GM21360 (cell line): ENCODE measurements around the gene SMNDC1.

Experiments used
- ATAC-seq: cut with Tn5 transposase; IDR thresholded peaks from one replicate; pipeline ENCODE4 v1.9.1; 2021; ENCODE audit warnings: mild to moderate bottlenecking, moderate library complexity; ENCODE audit not compliant: unreplicated experiment

Gene SMNDC1

DNA sequence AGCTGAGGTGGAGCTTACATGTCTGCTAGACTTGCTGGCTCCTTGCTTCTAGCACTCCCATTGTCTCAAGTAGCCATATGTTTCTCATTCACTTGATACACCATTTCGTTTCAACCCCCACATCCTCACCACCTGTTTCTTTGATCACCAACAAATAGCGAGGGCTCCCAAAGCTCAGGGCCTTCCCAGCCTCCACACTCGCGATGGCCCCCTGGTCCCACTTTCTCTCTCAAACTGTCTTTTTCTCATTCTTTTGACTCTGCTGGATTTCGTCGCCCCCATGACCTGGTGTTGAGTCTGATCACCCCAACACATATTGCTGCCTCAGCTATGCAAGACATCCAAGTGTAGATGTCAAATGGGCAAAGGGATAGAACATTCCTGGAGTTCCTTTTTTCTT, 26.0 kb upstream of the SMNDC1 start:
- no peak for ATAC-seq

DNA sequence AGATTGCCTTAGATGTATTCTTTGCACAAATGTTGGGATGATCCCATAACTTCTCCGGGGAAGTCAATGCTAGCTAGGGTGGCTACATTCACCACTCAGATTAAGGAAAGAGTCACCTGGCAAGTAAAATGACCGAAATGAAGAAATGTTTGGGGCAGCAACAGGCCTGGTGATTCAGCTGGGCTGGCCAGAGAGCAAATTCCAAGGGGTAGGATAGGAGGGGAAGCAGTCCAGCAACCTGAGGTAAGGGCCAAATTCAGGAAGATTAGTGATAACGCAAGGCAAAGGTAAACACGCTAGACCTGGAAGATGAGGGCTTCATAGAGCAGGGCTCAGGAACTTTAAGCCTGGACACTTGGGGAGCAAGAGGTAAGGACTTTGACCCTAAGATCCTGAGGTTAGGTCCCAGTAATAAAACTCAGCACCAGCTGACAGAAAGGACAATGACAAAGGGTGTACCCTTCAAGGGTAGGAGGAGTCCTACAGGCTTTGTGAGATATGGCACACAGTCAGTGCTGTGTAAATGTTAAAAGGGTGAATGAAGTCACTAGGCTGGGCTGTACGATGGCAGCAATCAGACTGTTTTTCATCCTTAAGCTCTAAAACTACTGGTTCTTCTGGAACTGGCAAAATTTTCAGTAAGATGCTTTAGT, 22.7 kb upstream of the SMNDC1 start:
- ATAC-seq = no peak

DNA sequence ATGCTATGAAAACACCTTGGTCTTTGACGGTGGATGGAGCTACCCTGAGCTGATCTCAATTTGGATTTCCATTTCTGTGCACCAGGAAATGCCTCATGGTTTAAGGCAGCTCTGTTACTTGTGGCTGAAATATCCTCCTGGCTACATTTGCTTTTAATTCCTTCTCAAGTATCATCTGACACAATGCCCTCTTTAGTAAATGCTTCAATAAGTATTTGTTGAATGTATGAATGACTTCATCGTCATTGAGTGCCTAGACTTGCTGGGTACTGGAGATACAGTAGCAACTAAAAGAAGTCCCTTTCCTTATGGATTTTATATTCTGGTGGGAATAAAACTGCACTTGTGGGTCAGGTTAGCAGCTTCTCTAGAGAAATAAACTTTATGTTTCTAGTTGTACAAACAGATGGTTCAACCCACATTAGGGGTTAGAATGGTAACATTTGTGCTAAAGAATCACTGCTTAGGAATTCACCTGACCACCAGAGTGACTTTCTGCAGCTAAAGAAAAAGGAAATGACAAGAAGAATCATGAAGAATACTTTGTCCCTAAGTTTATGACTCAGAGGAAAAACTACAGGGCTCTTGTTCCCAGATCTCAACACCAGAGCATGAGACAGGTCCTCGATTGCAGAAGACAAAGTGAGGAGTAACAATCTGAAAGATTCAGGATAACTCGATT, 21.8 kb upstream of the SMNDC1 start:
- ATAC-seq = no peak

DNA sequence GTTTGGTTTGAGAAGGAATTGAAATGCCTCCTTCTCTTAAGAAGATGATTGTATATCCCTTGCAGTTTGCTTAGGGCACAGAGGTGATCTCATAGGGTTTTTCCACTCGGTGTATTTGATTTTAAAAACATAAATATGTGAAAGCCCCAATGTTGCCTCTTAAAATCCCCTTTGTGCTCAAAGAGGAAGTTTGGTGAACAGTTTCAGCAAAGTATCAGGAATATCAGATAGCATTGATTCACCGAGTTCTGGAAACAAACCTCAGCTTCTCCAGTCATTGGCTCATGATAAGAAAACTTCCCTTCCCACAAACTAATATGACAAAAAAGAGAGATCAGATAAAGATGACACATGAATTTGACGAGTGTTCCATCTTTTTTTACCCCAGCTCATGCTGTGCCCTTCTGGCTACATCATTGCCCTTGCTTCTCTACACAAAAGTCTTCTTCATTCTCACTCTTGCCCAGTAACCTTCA, 20.1 kb upstream of the SMNDC1 start:
- ATAC-seq = peak; percentile 50

DNA sequence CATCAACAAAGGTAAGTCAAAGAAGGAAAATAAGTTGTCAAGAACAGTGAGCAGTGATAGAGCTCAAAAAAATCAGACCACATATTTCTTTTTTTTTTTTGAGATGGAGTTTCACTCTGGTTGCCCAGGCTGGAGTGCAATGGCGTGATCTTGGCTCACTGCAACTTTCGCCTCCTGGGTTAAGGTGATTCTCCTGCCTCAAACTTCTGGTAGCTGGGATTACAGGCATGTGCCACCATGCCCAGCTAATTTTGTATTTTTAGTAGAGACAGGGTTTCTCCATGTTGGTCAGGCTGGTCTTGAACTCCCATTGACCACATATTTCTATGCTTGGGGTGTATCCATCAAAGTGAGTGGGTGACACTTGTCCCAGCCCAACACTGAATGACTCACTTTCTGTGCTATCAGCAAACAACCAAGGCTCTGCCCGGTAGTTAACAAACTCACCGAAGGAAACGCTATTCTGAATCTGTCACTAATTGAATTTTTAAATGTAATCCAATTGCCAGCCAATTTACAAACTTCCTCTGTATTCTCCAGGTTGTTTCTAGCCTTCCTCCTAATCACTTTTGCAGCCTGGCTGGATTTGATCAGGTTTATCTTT, 19.6 kb upstream of the SMNDC1 start:
- ATAC-seq = peak; percentile 41

DNA sequence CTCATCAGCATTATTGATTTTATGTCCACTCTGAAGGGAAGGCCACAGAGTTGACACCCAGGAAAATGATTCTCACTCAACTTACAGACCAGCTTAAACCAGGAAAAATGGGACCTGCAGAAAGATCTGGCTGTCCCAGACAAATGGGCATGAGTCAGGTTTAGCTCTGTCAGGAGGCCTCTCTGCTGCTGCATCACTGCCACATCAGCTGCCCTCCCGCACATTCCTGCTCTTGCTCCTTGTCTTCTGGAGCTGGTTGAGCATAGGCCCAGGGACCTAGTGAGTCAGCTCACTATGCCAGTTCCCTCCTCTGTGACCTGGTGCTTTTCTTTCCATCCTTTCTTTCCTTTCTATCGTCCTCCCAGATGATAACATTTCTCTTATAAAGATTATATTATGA, 18.8 kb upstream of the SMNDC1 start:
- ATAC-seq = no peak

- no peak for ATAC-seq
These were observed 17.3 kb upstream of the SMNDC1 start for GRCh38 chr10:110321869-110322620.

DNA sequence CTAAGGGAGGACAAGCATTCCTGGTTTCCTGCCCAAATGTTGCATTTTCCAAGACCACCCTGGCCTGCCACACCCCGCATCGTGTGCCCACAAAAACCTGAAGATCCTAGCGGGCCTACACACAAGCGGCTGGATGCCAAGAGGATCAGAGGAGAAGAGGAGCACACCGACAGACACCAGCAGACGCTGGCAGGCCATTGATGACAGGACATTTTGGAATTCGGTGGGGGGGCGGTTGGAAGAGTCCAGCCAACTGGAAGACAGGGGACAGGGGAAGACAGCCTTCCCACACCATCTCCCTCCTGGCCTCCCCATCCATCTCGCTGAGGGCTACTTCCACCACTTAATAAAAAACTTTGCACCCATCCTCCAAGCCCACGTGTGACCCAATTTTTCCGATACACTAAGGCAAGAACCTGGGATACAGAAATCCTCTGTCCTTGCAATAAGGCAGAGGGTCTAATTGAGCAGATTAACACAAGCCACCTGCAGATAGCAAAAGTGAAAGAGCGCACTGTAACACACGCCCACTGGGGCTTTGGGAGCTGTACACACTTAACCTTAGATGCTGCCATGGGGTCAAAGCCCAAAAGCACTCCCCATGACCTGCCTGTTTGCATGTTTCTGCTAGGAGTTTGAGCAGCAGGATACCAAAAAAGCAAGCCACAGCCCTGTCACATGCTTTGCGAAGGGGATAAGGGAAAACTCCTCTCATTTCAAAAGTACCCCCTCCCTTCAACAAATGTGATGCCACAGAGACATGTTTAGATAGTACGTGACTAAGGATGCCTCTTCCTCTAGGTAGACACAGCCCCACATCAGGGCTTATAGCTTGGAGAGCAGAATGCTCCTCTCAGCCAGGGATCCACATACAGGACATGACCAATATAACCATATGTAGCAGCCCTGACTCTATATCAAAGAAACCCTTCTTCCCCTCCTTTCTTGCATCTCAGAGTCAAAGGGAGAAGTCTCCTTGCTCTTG, 13.4 kb upstream of the SMNDC1 start:
- no peak for ATAC-seq

- no peak for ATAC-seq
These were observed 9.0 kb upstream of the SMNDC1 start for GRCh38 chr10:110313674-110314073.

DNA sequence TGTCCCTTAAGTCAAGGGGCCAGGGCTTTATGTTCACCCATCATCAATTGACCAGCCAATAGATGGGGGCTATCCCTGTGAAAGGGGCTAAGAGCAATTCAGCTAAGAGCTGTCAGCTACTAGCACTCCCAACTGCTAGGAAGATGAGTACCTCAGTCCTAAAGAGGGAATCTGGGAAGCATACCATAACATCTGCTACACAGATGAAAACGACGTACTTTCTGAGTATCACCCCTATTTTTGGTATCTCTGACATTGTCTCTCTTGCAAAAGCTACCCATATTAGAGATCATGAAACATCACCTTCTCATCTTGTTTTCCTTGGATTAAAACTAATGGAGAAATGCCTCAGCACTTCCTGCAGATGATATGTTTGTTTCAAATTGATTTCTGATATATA, 7.5 kb upstream of the SMNDC1 start:
- ATAC-seq = no peak

- ATAC-seq = no peak
These were observed 6.7 kb upstream of the SMNDC1 start for GRCh38 chr10:110311357-110311949.

DNA sequence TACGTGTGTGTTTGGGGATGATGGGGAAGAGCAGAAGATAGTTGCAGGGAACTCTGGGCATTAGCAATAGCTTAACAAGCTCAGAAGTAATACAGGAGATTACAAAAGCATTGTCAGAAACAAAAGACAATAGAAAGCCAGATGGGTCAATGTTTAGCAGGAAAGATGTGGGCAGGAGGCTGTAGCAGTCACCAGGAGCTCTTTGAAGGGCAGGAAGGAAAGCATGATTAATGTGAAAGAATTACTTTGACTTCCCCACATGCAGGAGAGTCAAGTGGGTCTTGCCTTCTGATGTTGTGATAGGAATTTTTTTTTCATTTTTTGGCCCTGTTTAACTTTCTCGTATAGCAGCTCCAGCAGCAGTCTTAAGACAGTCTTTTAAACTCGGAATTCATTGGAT, 6.0 kb upstream of the SMNDC1 start:
- ATAC-seq = no peak

- ATAC-seq = no peak
These were observed 3.1 kb upstream of the SMNDC1 start for GRCh38 chr10:110307805-110308204.

GRCh38 chr10:110306452-110306768, 1.7 kb upstream of the SMNDC1 start:
- ATAC-seq = no peak

- ATAC-seq = peak; percentile 43
These were observed 1.2 kb upstream of the SMNDC1 start for GRCh38 chr10:110305767-110306451.

DNA sequence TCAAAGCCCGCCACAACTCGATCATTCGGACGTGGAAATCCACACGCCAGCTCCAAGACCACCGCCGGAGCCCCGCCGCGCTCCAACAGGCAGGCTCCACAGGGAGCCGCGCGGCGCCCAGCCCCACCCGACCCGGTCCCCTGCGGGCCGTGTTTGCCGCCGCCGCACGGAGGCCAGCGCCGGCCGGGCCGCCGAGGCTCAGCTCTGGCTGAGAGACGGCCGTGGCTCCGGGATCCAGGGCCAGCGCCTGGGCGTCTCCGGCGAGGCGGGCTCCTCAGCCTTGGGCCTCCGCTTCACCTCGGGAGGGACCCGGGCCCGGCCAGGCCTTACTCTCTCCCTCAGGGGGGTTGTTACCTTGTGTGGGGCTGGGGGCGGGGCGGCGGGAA, 333 bp downstream of the SMNDC1 start:
- peak; percentile 37 for ATAC-seq

GRCh38 chr10:110303681-110304080, 1.0 kb downstream of the SMNDC1 start:
- ATAC-seq = no peak

DNA sequence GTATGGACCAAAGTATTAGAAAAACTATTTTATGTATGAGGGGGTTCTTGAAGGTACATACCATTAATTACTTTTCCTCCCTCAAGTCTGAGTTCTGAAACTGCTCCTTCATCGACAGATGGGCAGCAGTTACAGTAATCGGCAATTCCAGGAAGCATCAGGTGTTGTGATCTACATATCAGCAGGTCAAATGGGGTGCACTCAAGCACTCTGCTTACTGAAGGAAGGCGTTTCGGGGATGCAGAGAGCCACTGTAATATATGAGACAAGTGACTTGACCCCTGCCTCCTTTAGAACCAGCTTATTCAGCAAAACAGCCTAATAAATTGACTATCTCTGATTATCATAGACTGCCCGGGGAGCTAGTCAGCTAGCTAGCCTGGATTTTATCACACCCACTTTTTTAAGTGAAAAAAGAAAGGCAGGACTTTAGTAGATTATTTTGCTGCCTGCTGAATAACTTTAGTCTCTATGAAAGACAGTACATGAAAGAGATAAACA, 4.2 kb downstream of the SMNDC1 start:
- no peak for ATAC-seq

- ATAC-seq = no peak
These were observed 7.8 kb downstream of the SMNDC1 start for GRCh38 chr10:110296966-110297365.
